Measurements from ENCODE around the gene PRM2.

The PRM2 gene

GRCh38 chr16:11258553-11259492 lies 17.5 kb downstream of the PRM2 start:
- no peak for DNase-seq

- peak; percentile 62 for DNase-seq
Measured at GRCh38 chr16:11257131-11257938, 18.9 kb downstream of the PRM2 start.

GRCh38 chr16:11256661-11257130 lies 19.6 kb downstream of the PRM2 start:
- DNase-seq, result no peak

- peak; percentile 91 for DNase-seq
Measured at GRCh38 chr16:11255737-11256660, 20.3 kb downstream of the PRM2 start, which contains the start of gene SOCS1. Gene SOCS1 (minus strand): TSS chr16:11256204. CDS start chr16:11255478, 726 bp downstream.

- DNase-seq, result peak; percentile 76
Measured at GRCh38 chr16:11254913-11255736, 21.2 kb downstream of the PRM2 start.

GRCh38 chr16:11253995-11254912 lies 22.0 kb downstream of the PRM2 start:
- peak; percentile 37 for DNase-seq

GRCh38 chr16:11253009-11253994 lies 23.0 kb downstream of the PRM2 start:
- DNase-seq, result peak; percentile 59

GRCh38 chr16:11252482-11252931 lies 23.8 kb downstream of the PRM2 start:
- DNase-seq, result peak; percentile 36

- DNase-seq, result peak; percentile 78
Measured at GRCh38 chr16:11251525-11252481, 24.5 kb downstream of the PRM2 start.

- no peak for DNase-seq
Measured at GRCh38 chr16:11250786-11251524, 25.3 kb downstream of the PRM2 start.

- DNase-seq, result peak; percentile 29
Measured at GRCh38 chr16:11250091-11250785, 26.0 kb downstream of the PRM2 start.

- no peak for DNase-seq
Measured at GRCh38 chr16:11249233-11250061, 26.8 kb downstream of the PRM2 start.

GRCh38 chr16:11248133-11248532 lies 28.1 kb downstream of the PRM2 start:
- DNase-seq, result no peak

GRCh38 chr16:11245988-11246387 lies 30.3 kb downstream of the PRM2 start:
- no peak for DNase-seq

- no peak for DNase-seq
Measured at GRCh38 chr16:11245222-11245737, 31.0 kb downstream of the PRM2 start.
